OCI-LY3 (cell line): ENCODE measurements around the gene LCOR.

Experiments used
- CTCF ChIP-seq: fragments of 200-600, 300-600 bp; sonication (generic); IDR thresholded peaks from 2 replicates; pipeline ENCODE4 v1.5.1; 2014; ENCODE audit warnings: antibody characterized with exemption, low read length, low read depth
- EZH2phosphoT487 ChIP-seq: fragments of 200-600 bp; shearing (Covaris generic); IDR thresholded peaks from 2 replicates; pipeline ENCODE4 v1.6.1; 2018; ENCODE audit warnings: antibody characterized with exemption, mixed run types, low read depth

GRCh38 chr10:96896884-96897589 lies 64.9 kb downstream of the LCOR start:
- TF ChIP-seq CTCF: no peak
- no peak for TF ChIP-seq EZH2phosphoT487
